ENCODE measurements around the gene WDR17. TPM values are rescaled to one million over a fixed set of nuclear protein-coding genes. Genes with fewer than 3 reads are reported as not detected.
"Not testable (repeated sequence)": the region's sequence is repeated elsewhere in the genome, so short reads cannot be mapped to it uniquely, and the experiment has no call there.

The WDR17 gene
- total RNA-seq, 1 experiment from 2014 or later, result 0.23 TPM

- H3K36me3 ChIP-seq, result no peaks in the 10 kb centered on the region
- H3K27me3 ChIP-seq, result no peaks in the 10 kb centered on the region
- H3K9me3 ChIP-seq, result no peaks in the 10 kb centered on the region
- DNase-seq, result no peak
- no peak overlapping the region for H3K4me3 ChIP-seq
These were observed 143.9 kb downstream of the WDR17 start for GRCh38 chr4:176209535-176209934.

- H3K9me3 ChIP-seq, result no peaks in the 10 kb centered on the region
- no peaks in the 10 kb centered on the region for H3K36me3 ChIP-seq
- no peak for DNase-seq
- no peaks in the 10 kb centered on the region for H3K27me3 ChIP-seq
- no peak overlapping the region for H3K4me3 ChIP-seq
These were observed 144.5 kb downstream of the WDR17 start for GRCh38 chr4:176210101-176210500.

- Histone ChIP-seq H3K9me3 (no peaks in the 10 kb centered on the region), H3K27me3 (no peaks in the 10 kb centered on the region), H3K36me3 (no peaks in the 10 kb centered on the region), H3K4me3 (no peak overlapping the region)
- DNase-seq, result no peak
These were observed 145.1 kb downstream of the WDR17 start for GRCh38 chr4:176210579-176211296.

- not testable (repeated sequence) for DNase-seq, H3K36me3 ChIP-seq
These were observed 146.7 kb downstream of the WDR17 start for GRCh38 chr4:176212351-176212750.

GRCh38 chr4:176217510-176217909 lies 151.9 kb downstream of the WDR17 start:
- Histone ChIP-seq H3K36me3 (no peaks in the 10 kb centered on the region), H3K27me3 (no peaks in the 10 kb centered on the region), H3K4me3 (no peak overlapping the region), H3K9me3 (no peaks in the 10 kb centered on the region)
- no peak for DNase-seq

More at GRCh38 chr4:176212351-176212750, 146.7 kb downstream of the WDR17 start:
- not testable (repeated sequence) for H3K27me3 ChIP-seq, H3K4me3 ChIP-seq, H3K9me3 ChIP-seq

GRCh38 chr4:176222149-176222548 lies 156.5 kb downstream of the WDR17 start:
- DNase-seq, result no peak
- H3K27me3 ChIP-seq, result no peaks in the 10 kb centered on the region
- H3K9me3 ChIP-seq, result no peaks in the 10 kb centered on the region
- no peaks in the 10 kb centered on the region for H3K36me3 ChIP-seq
- H3K4me3 ChIP-seq, result no peak overlapping the region

GRCh38 chr4:176223561-176223960 lies 157.9 kb downstream of the WDR17 start:
- no peak overlapping the region for H3K4me3 ChIP-seq
- H3K36me3 ChIP-seq, result no peaks in the 10 kb centered on the region
- no peak for DNase-seq
- no peaks in the 10 kb centered on the region for H3K27me3 ChIP-seq
- no peaks in the 10 kb centered on the region for H3K9me3 ChIP-seq

- no peaks in the 10 kb centered on the region for H3K36me3 ChIP-seq
- no peaks in the 10 kb centered on the region for H3K9me3 ChIP-seq
- H3K4me3 ChIP-seq, result no peak overlapping the region
- no peak for DNase-seq
- no peaks in the 10 kb centered on the region for H3K27me3 ChIP-seq
These were observed 161.1 kb downstream of the WDR17 start for GRCh38 chr4:176226736-176227135.

- H3K9me3 ChIP-seq, result no peaks in the 10 kb centered on the region
These were observed 164.0 kb downstream of the WDR17 start for GRCh38 chr4:176229645-176230044.

More at GRCh38 chr4:176229645-176230044, 164.0 kb downstream of the WDR17 start:
- H3K4me3 ChIP-seq, result no peak overlapping the region
- H3K36me3 ChIP-seq, result no peaks in the 10 kb centered on the region
- DNase-seq, result no peak
- no peaks in the 10 kb centered on the region for H3K27me3 ChIP-seq

Other genes starting within 250 kb of the WDR17 start
- gene SPATA4, start 129.7 kb downstream of the WDR17 start, total RNA-seq (2014; rRNA removed; shearing (Covaris generic); ENCODE audit: low replicate concordance), result not detected in 2 replicates
- gene ASB5, start 203.4 kb downstream of the WDR17 start, total RNA-seq (2014; rRNA removed; shearing (Covaris generic); ENCODE audit: low replicate concordance), result 0.32 and 3.6 TPM in 2 replicates

All from MG63 (cell line).